Measurements from ENCODE around the gene C1orf210.
A peak's percentile ranks its signal among the peaks of the same experiment; 100 is the strongest.

The C1orf210 gene

GRCh38 chr1:43305461-43305860 is 20.1 kb upstream of the C1orf210 start:
- Mint-ChIP-seq H3K4me3 (no peak overlapping the region), H3K36me3 (ENCODE audit: low read depth) (no peaks in the 10 kb centered on the region), H3K27me3 (ENCODE audit: low read depth) (no peaks in the 10 kb centered on the region), H3K9me3 (no peaks in the 10 kb centered on the region), H3K4me1 (peaks cover 18% of the 10 kb centered on the region), H3K27ac (peak overlapping the region in 1 of 3 experiments; percentile 49)
- TF ChIP-seq CTCF (IDR thresholded peaks at IDR 0.05; ENCODE audit: unreplicated experiment in 3 of 3): no peak

- Mint-ChIP-seq H3K9me3 (no peaks in the 10 kb centered on the region), H3K4me1 (peaks cover 18% of the 10 kb centered on the region), H3K36me3 (ENCODE audit: low read depth) (no peaks in the 10 kb centered on the region), H3K27me3 (ENCODE audit: low read depth) (no peaks in the 10 kb centered on the region), H3K27ac (peak overlapping the region in 1 of 3 experiments; percentile 43), H3K4me3 (no peak overlapping the region)
- no peak for TF ChIP-seq CTCF (IDR thresholded peaks at IDR 0.05; ENCODE audit: unreplicated experiment in 3 of 3)
Measured at GRCh38 chr1:43304771-43305300, 19.5 kb upstream of the C1orf210 start.

- Mint-ChIP-seq H3K27ac (peak overlapping the region; percentile 43 to 80 (median 70)), H3K4me3 (peak overlapping the region in 1 of 3 experiments; percentile 0), H3K36me3 (ENCODE audit: low read depth) (no peaks in the 10 kb centered on the region), H3K27me3 (ENCODE audit: low read depth) (no peaks in the 10 kb centered on the region), H3K4me1 (peaks cover 18% of the 10 kb centered on the region), H3K9me3 (no peaks in the 10 kb centered on the region)
- no peak for TF ChIP-seq CTCF (IDR thresholded peaks at IDR 0.05; ENCODE audit: unreplicated experiment in 3 of 3)
Measured at GRCh38 chr1:43304314-43304681, 18.9 kb upstream of the C1orf210 start.

- Mint-ChIP-seq H3K36me3 (ENCODE audit: low read depth) (no peaks in the 10 kb centered on the region), H3K4me3 (no peak overlapping the region), H3K9me3 (no peaks in the 10 kb centered on the region), H3K27me3 (ENCODE audit: low read depth) (no peaks in the 10 kb centered on the region), H3K4me1 (peaks cover 18% of the 10 kb centered on the region), H3K27ac (peak overlapping the region; percentile 43 to 80 (median 70))
- TF ChIP-seq CTCF (IDR thresholded peaks at IDR 0.05; ENCODE audit: unreplicated experiment in 3 of 3): no peak
Measured at GRCh38 chr1:43303471-43304313, 18.3 kb upstream of the C1orf210 start.

- no peaks in the 10 kb centered on the region for H3K9me3 Mint-ChIP-seq
- no peaks in the 10 kb centered on the region for H3K27me3 Mint-ChIP-seq (ENCODE audit: low read depth)
- H3K4me1 Mint-ChIP-seq: peaks cover 18% of the 10 kb centered on the region
- no peak for TF ChIP-seq CTCF (IDR thresholded peaks at IDR 0.05; ENCODE audit: unreplicated experiment in 3 of 3)
- H3K4me3 Mint-ChIP-seq: no peak overlapping the region
- no peaks in the 10 kb centered on the region for H3K36me3 Mint-ChIP-seq (ENCODE audit: low read depth)
- peak overlapping the region in 2 of 3 experiments; percentile 13 to 81 for H3K27ac Mint-ChIP-seq
Measured at GRCh38 chr1:43302721-43303470, 17.5 kb upstream of the C1orf210 start.

All from nephron (organoid).